Loucy (cell line): ENCODE results near the gene NEK7.
"Not testable (repeated sequence)": the region's sequence is repeated elsewhere in the genome, so short reads cannot be mapped to it uniquely, and the experiment has no call there.

Source experiments
- H2AFZ ChIP-seq: fragments of 200-600 bp; sonication (generic); 2 replicates; pipeline ENCODE4 v1.6.0; 2016; ENCODE audit warnings: antibody characterized with exemption, mild to moderate bottlenecking, low read length, moderate library complexity
- H3F3A ChIP-seq: fragments of 200-600 bp; 2 replicates; pipeline ENCODE4 v1.6.0; 2016; ENCODE audit warnings: antibody characterized with exemption, low read depth, mild to moderate bottlenecking
- H3K27me3 ChIP-seq: fragments of 200-600 bp; sonication (generic); 2 replicates; pipeline ENCODE4 v1.6.1; 2014; ENCODE audit warnings: low read length, mild to moderate bottlenecking; ENCODE audit not compliant: insufficient read depth, poor library complexity, severe bottlenecking
- H3K36me3 ChIP-seq: fragments of 200-600 bp; sonication (generic); 2 replicates; pipeline ENCODE4 v1.6.1; 2016; ENCODE audit warnings: low read length; ENCODE audit not compliant: insufficient read depth
- H3K4me1 ChIP-seq: fragments of 200-600 bp; sonication (generic); 2 replicates; pipeline ENCODE4 v1.5.1; 2014; ENCODE audit warnings: low read length, mild to moderate bottlenecking; ENCODE audit not compliant: insufficient read depth, poor library complexity, severe bottlenecking
- H3K4me2 ChIP-seq: fragments of 200-600 bp; sonication (generic); 2 replicates; pipeline ENCODE4 v1.6.0; 2014; ENCODE audit warnings: antibody characterized with exemption, low read length, low read depth, mild to moderate bottlenecking; ENCODE audit not compliant: poor library complexity, severe bottlenecking
- H3K4me3 ChIP-seq: fragments of 200-600 bp; sonication (generic); 2 replicates; pipeline ENCODE4 v1.5.1; 2014; ENCODE audit warnings: low read length, mild to moderate bottlenecking, mixed read lengths; ENCODE audit not compliant: poor library complexity, severe bottlenecking
- H3K79me2 ChIP-seq: fragments of 200-600 bp; sonication (generic); 2 replicates; pipeline ENCODE4 v1.6.1; 2014; ENCODE audit warnings: low read length; ENCODE audit not compliant: insufficient read depth
- H3K9ac ChIP-seq: fragments of 200-600 bp; sonication (generic); 2 replicates; pipeline ENCODE4 v1.6.0; 2014; ENCODE audit warnings: mild to moderate bottlenecking, low read depth, low read length, moderate library complexity; ENCODE audit not compliant: poor library complexity, severe bottlenecking
- H3K9me2 ChIP-seq: fragments of 200-600 bp; sonication (generic); replicated peaks from 2 replicates; pipeline ENCODE4 v1.6.1; 2016; ENCODE audit warnings: low read depth, low read length, mixed read lengths
- H3K9me3 ChIP-seq: fragments of 200-600 bp; sonication (generic); 2 replicates; pipeline ENCODE4 v1.6.1; 2014; ENCODE audit warnings: mild to moderate bottlenecking, antibody characterized with exemption, low read length, low read depth; ENCODE audit not compliant: insufficient read depth
- H4K20me1 ChIP-seq: fragments of 200-600 bp; sonication (generic); 2 replicates; pipeline ENCODE4 v1.6.0; 2014; ENCODE audit warnings: antibody characterized with exemption, low read length, mild to moderate bottlenecking; ENCODE audit not compliant: insufficient read depth, poor library complexity, severe bottlenecking
- EZH2phosphoT487 ChIP-seq: fragments of 200-600 bp; IDR thresholded peaks from 2 replicates; pipeline ENCODE4 v1.6.1; 2018; ENCODE audit warnings: antibody characterized with exemption, mild to moderate bottlenecking, moderate library complexity, borderline replicate concordance
- TF ChIP-seq, protein P1 (sequence below): fragments of 200-600 bp; sonication (generic); conservative IDR thresholded peaks from 2 replicates; pipeline ENCODE4 v1.5.1; 2014; ENCODE audit warnings: mild to moderate bottlenecking, antibody characterized with exemption, low read length

The NEK7 gene

DNA sequence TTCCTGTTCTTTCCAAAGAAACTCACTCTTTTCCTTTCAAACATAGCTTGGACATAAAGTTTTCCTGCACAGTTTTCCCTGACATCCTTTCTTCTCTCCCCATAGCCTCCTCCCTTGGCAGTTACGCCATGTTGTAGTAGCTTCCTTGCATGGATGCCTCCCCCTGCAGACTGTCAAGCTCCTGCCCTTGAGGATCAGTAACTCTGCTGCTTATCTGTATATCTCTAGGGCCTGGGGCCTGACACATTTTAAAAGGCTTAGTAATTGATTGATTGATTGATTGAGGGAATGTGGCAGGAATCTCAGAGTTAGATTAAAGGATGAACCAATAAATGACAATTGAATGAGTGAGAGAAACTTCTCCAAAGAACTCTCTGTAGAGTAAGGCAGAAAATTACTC lies 143.7 kb downstream of the NEK7 start:
- Histone ChIP-seq H3F3A (no peaks in the 10 kb centered on the region), H3K9ac (no peak overlapping the region), H3K36me3 (peaks cover 46% of the 10 kb centered on the region), H3K4me3 (no peak overlapping the region), H3K79me2 (no peaks in the 10 kb centered on the region), H2AFZ (no peak overlapping the region), H3K4me1 (no peaks in the 10 kb centered on the region), H4K20me1 (no peaks in the 10 kb centered on the region), H3K4me2 (no peak overlapping the region), H3K9me3 (no peaks in the 10 kb centered on the region), H3K27me3 (no peaks in the 10 kb centered on the region), H3K9me2 (no peaks in the 10 kb centered on the region)
- TF ChIP-seq, protein P1, sequence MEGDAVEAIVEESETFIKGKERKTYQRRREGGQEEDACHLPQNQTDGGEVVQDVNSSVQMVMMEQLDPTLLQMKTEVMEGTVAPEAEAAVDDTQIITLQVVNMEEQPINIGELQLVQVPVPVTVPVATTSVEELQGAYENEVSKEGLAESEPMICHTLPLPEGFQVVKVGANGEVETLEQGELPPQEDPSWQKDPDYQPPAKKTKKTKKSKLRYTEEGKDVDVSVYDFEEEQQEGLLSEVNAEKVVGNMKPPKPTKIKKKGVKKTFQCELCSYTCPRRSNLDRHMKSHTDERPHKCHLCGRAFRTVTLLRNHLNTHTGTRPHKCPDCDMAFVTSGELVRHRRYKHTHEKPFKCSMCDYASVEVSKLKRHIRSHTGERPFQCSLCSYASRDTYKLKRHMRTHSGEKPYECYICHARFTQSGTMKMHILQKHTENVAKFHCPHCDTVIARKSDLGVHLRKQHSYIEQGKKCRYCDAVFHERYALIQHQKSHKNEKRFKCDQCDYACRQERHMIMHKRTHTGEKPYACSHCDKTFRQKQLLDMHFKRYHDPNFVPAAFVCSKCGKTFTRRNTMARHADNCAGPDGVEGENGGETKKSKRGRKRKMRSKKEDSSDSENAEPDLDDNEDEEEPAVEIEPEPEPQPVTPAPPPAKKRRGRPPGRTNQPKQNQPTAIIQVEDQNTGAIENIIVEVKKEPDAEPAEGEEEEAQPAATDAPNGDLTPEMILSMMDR: no peak
- no peak for TF ChIP-seq EZH2phosphoT487

DNA sequence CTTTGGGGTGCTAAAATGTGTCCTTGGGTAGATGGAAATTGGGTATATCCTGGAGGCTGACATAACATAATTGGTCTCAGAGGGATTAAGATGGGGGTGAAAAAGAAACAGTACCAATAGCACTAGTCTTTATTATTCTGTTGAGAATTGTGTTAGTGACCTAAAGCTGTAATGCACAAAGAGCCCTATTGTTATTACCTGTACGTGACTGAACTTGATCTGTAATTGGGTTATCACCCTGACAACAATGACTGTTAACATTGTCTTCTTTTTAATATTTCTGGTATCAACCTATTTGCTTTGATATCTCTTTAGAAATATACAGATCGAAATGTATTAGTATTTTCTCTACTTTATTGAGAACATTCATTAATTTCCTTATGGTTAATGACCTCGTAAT lies 147.6 kb downstream of the NEK7 start:
- no peak overlapping the region for H3K4me3 ChIP-seq
- H3K36me3 ChIP-seq: peaks cover 30% of the 10 kb centered on the region
- H2AFZ ChIP-seq: no peak overlapping the region
- H3K4me2 ChIP-seq: no peak overlapping the region
- no peaks in the 10 kb centered on the region for H4K20me1 ChIP-seq
- no peaks in the 10 kb centered on the region for H3K9me3 ChIP-seq
- no peaks in the 10 kb centered on the region for H3K4me1 ChIP-seq
- no peak overlapping the region for H3K9ac ChIP-seq
- H3K27me3 ChIP-seq: no peaks in the 10 kb centered on the region
- no peaks in the 10 kb centered on the region for H3K79me2 ChIP-seq
- H3F3A ChIP-seq: no peaks in the 10 kb centered on the region
- TF ChIP-seq, protein P1: no peak
- TF ChIP-seq EZH2phosphoT487: no peak
- no peaks in the 10 kb centered on the region for H3K9me2 ChIP-seq

DNA sequence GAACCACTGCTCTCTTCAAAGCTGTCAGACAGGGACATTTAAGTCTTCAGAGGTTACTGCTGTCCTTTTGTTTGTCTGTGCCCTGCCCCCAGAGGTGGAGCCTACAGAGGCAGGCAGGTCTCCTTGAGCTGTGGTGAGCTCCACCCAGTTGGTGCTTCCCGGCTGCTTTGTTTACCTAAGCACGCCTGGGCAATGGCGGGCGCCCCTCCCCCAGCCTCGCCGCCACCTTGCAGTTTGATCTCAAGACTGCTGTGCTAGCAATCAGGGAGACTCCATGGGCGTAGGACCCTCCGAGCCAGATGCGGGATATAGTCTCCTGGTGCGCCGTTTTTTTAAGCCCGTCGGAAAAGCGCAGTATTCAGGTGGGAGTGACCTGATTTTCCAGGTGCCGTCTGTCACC lies 158.0 kb downstream of the NEK7 start:
- not testable (repeated sequence) for H3K9me2 ChIP-seq, H2AFZ ChIP-seq, H3K9me3 ChIP-seq, H3K27me3 ChIP-seq, H3K79me2 ChIP-seq, H4K20me1 ChIP-seq, H3K4me1 ChIP-seq, H3K9ac ChIP-seq, H3F3A ChIP-seq, H3K4me2 ChIP-seq, H3K4me3 ChIP-seq
- H3K36me3 ChIP-seq: peaks cover 21% of the 10 kb centered on the region; the same call in 1 of the 2 replicates

- H3K36me3 ChIP-seq: peaks cover 26% of the 10 kb centered on the region; the same call in 1 of the 2 replicates
- not testable (repeated sequence) for H3K79me2 ChIP-seq, H3F3A ChIP-seq, H3K9me2 ChIP-seq, H3K9ac ChIP-seq, H3K9me3 ChIP-seq, H3K27me3 ChIP-seq, H3K4me3 ChIP-seq, H3K4me1 ChIP-seq, H3K4me2 ChIP-seq, H4K20me1 ChIP-seq, H2AFZ ChIP-seq
Observed at GRCh38 chr1:198315331-198315730, 158.5 kb downstream of the NEK7 start.
